ENCODE data around the gene SFXN5.

GRCh38 chr2:72914206-72914559 is 157.3 kb downstream of the SFXN5 start:
- no peak for TF ChIP-seq CTCF (IDR thresholded peaks at IDR 0.05)
- TF ChIP-seq POLR2A (IDR thresholded peaks at IDR 0.05): no peak

All from right lobe of liver (tissue), 4 donors.